GM18861 (cell line): Measurements from ENCODE around the gene OTUB2.

Experiments used
- ATAC-seq: cut with Tn5 transposase; IDR thresholded peaks from one replicate; pipeline ENCODE4 v1.9.1; 2021; ENCODE audit not compliant: unreplicated experiment

Gene OTUB2

DNA sequence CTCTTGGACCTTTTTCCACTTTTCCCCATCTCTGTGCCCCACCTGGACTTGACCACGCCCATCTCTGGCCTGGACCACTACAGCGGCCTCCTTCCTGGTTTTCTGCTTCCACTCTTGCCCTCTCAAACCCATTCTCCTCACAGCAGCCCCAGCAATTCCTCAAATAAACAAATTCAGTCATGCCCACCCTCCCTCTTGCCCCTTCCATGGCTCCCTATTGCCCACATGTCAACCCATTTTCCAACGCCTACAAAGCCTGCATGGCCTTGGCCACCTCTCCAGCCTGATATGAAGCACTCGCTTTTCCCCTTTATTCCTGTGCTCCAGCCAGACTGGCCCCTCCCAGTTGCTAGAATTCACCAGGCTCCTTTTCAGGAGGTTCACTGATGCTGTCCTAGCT, 5.9 kb upstream of the OTUB2 start:
- no peak for ATAC-seq

GRCh38 chr14:94021001-94021400, 5.1 kb upstream of the OTUB2 start:
- ATAC-seq: no peak

GRCh38 chr14:94021416-94022157, 4.6 kb upstream of the OTUB2 start:
- no peak for ATAC-seq

GRCh38 chr14:94022532-94023411, 3.4 kb upstream of the OTUB2 start:
- ATAC-seq: no peak

- ATAC-seq: no peak
Observed at GRCh38 chr14:94024549-94024948, 1.6 kb upstream of the OTUB2 start.

DNA sequence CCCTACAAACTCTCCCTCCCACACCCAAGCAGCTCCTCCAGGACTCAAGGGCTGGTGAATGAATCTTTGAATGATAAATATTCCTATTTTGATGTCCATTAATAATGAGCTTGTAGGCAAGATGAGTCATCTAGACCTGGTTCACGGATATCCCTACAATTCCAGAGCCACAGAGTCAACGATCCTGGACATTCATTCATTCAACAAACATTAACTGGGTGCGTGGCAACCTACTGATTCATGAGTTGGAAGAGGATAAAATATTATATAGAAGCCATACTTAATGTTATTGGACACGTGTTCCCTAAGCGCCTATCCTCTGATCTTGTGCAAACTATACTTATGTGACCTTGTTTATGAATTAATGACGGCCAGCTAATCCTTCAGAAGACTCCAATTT, 420 bp upstream of the OTUB2 start:
- no peak for ATAC-seq

- ATAC-seq: no peak
Observed at GRCh38 chr14:94026889-94027469, 839 bp downstream of the OTUB2 start.

DNA sequence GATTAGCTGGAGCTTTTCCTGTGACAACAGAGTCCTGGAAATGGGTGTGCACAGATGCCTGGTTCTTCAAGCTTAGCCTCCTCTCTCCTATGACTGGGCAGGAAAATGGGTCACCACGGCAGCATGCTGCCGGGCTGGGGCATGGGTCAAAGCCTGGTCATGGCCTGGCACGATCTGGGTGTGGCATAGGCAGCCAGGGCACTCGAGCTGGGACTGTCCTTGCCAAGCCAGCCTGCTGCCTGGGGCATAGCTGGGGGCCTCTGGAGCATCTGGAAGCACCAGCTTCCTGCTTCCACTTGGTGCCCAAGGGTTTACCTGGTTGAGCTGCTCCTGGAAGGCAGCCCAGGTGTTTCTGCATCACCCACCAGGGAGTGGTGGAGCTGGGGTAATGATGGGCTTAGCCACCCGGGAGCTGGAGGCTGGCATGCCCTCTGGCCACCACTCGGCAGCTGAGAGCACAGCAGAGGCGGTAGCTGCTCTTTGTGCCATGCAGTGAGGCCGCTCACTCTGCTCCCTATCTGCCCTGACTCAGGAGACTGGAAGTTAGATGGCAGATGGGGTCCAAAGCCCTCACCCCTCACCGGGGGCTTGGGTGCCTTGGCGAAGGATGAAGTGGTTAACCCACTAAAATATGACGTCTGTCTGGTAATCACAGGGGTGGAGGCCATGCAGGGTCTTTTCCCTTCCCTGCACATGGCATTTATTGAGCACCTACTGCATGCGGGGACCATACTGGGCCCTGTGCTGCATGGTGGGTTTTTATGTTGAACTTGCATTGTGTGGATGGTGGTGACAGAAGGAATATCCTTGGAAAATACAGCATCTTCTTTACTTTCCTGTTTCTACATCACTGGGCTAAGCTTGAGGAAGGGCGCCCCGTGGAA, 1.7 kb downstream of the OTUB2 start:
- ATAC-seq: no peak

- no peak for ATAC-seq
Observed at GRCh38 chr14:94028450-94028826, 2.3 kb downstream of the OTUB2 start.

- no peak for ATAC-seq
Observed at GRCh38 chr14:94029265-94029664, 3.1 kb downstream of the OTUB2 start.

DNA sequence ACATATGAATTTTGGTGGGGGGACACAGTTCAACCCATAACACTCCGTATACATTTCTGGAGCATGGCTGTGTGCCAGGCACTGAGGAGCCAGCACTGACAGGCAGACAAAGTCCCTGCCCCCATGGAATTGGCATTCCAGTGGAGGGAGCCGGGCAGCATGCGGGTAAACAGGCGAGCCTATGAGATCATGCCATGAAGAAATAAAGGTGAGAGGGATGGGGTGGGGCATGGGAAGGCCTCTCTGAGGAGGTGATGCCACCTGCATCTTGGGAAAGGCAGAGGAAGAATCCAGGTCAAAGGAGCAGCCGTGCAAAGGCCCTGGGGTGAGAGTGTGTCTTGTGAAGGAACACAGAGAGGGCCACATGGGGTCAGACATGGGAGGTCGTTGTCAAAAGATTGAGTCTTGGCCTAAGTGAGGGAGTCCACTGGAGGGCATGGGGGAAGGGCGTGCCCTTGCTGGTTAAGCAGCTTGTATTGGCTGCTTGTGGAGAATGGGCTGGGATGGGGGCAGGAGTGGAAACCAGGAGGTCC, 3.6 kb downstream of the OTUB2 start:
- no peak for ATAC-seq

DNA sequence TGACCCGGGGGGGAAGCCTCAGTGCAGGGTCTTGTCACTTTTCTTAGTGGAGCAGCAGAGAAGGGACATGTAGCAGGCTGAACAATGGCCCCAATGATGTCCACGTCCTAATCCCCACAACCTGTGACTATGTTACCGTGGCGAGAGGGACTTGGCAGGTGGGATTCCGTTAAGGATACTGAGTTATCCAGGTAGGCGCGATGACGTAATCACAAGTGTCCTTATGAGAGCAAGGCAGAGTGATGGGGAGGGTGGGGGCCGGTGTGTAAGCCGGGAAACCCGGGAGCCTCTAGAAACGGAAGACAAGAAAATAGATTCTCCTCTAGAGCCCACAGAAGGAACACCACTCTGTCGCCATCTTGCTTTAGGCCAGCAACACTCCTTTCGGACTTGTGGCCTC, 4.4 kb downstream of the OTUB2 start:
- ATAC-seq: no peak

GRCh38 chr14:94031161-94031882, 5.2 kb downstream of the OTUB2 start:
- ATAC-seq: no peak

GRCh38 chr14:94031883-94032279, 5.7 kb downstream of the OTUB2 start:
- no peak for ATAC-seq

DNA sequence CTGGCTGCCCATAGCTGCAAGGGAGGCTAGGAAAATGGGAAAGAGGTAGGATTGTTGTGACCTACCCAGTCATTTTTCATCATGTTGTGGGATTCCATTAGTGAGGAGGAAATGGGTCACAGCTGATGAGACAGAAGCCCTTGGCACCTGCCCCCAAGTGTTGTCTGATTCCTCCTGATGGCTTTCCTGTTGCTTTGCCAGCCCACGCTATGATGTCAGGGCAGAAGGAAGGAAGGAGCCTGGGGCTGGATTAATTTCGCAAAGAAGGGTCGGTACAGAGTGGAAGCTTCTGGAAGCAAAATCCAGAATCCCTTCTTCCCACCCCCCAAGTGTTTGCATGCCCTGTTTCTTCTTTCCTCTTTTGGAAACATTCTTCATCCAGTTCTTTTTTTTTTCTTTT, 8.7 kb downstream of the OTUB2 start:
- no peak for ATAC-seq

DNA sequence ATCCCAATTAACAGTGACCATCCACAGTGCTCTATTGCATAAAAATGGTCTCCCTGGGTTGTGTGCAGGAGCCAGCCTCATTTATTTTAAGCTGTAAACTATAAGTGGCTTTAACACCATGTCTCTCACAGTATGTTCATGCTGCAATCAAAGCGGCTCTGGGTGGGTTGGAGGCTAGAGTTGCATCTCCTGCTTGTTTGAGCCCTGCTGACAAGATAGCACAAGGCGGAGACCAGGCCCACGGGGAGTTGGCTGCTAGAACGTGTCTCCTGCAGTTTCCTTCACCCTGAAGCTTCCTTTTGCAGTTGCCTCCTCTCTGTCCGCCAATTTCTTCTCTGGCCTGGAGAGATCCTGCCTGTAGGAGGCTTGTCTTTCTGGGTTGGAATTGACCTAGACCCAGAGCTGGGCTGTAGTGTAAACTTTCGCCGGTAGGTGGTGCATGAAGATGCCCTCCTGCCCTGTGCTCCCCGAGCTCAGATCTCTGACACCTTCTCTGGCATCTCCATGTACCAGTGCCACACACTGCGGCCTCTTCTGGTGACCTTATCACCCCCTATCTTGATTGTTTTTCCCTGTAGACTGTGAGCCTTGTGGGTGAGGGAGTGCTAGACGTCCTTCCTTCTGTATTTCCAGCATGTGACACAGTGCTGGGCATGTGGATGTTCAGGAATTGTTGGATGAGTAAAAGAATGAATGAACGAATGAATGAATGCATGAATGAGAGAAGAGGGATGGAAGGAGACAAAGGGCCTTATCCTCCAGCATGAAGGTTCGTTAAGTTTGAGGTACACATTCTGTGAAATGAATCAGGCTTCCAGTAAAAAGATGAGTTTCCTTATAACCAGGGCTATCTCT, 10.4 kb downstream of the OTUB2 start:
- ATAC-seq: no peak

GRCh38 chr14:94037954-94038353, 11.8 kb downstream of the OTUB2 start:
- no peak for ATAC-seq

DNA sequence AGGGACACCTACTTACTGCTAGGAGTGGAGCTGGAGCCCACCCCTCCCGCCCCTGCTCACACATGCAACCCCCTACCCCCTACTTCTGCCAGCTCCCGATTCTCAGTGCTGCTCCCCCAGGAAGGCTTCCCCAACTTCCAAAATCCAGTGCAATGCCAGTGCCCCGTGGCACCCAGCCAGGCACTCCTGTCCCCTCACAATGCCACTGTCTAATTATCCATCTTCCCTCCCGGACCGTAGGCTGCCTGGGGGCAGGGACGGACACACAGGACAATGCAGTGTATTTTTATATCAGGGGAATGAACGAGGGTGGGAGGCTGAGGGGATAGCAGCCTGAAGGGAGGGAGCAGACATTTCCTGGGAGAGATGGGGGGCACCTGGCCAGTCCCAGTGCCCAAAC, 12.4 kb downstream of the OTUB2 start:
- no peak for ATAC-seq

DNA sequence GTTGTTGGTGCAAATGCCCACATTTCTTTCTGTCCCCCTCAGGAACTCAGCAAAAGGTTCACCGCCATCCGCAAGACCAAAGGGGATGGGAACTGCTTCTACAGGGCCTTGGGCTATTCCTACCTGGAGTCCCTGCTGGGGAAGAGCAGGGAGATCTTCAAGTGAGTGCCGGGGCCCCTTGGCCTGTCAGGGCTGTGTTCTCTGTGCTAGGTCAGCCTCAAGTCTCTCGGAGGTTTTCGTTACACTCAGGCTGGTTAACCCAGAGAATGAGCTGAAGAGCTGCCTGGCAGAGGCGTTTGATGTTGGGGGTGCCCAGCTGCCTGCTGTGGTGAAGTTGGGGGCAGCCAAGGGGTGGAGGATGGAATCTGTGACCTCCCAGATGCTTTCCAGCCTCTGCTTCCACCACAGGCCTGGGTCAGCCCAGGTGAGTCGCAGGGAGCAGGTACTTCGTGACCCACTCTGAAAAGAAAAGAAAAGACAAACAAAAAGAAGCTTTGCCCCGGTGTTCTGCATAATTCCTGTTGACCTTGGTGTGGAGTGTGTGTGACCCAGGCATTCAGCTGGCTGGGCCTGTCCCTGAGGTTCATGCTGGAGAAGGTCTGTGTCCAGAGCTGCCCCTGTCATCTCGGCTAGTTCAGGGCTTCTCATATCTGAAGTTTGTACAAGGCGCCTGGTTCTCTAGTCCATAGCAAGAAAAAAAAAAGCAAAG, 12.9 kb downstream of the OTUB2 start:
- ATAC-seq: no peak
